ENCODE measurements around the gene EMILIN2.

Gene EMILIN2

DNA sequence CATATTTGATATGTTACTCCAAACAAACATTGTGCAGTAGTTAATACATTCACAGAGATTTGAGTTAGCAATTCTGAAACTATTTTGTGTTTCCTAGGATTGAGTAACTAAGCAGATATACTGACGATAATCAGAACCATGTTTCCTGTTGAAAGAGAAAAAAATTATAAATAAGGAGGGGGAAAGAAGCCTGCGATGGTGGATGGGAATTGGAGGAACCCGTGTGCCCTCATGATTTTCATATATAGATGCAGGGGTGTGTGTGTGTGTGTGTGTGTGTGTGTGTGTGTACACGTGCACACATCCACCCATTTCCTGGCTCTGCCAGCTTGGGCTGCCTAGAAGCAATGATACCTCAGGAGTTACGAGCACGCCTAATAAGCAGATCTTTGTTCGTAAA lies 109.2 kb downstream of the EMILIN2 start:
- peak; percentile 46 for DNase-seq (ENCODE audit: low read depth)

DNA sequence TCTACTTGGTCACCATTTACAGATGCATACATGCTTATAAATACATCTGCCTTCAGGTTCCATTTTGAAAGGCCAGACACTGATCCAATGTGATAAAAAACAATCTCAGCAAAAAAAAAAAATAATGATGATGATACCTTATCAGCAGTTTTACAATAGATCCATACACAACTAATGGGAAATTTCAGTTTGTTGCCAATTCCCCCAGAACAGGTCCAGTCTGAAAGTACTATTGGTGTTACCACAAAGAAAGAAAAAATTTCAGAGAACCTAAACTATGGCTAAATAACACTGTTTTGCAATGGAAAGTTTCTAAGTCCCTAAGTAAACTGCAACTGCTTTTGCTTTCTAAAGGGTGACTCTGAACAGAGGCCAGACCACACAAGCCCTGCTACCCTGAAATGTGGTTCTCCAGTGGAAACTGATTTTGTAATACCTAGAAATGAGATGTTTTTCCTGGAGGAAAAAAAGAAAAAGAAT lies 112.1 kb downstream of the EMILIN2 start:
- peak; percentile 49 for DNase-seq (ENCODE audit: low read depth)

DNA sequence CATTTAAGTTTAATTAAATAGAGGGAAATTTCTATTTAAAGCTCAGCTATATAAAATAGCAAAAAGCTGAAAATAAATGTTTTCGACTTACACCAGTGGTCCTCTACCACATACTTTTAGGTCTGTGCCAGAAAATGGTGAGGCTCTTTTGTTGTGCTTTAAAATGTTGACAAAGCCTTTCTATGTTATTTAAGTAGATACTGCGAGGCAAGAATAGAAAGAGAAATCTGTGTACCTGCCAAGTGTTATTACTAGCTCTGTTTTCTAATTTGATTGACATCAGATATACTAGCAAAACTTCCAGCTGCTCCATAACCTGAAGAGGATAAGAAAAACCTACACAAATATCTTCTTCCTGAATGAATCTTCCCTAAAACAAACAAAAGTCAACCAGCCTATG lies 112.5 kb downstream of the EMILIN2 start:
- no peak for DNase-seq (ENCODE audit: low read depth)

DNA sequence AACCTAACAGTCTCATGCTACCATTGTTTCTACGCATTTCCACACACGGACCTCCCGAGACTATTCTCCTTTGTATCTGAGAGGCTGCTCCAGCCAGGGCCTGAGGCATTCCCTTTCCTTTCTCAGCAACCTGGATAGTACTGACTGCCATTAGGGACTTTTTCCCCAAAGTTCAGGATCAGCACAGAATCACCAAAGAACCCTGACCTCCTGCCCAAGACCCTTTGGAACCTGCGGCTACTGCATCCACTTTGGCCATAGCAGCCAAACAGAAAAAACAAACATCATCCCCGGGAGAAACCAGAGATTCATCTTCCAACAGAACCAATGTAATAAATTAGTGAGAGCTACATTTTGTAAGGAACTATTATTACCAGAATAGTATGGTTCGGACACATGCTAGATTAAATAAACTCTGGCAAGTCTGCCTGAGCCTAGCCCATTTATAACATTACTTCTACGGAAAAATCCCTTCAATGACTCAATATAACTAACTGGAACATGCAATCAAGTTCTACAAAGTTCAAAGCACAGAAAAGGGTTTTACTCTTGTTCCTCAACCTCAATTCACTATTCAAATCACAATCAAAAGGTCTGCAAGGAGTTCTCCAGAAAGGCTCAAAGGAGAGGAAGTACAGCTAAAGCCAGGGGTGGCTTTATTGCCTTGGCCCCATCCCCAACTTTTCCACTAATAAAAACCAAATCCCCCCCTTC lies 114.3 kb downstream of the EMILIN2 start:
- DNase-seq (ENCODE audit: low read depth), result no peak

DNA sequence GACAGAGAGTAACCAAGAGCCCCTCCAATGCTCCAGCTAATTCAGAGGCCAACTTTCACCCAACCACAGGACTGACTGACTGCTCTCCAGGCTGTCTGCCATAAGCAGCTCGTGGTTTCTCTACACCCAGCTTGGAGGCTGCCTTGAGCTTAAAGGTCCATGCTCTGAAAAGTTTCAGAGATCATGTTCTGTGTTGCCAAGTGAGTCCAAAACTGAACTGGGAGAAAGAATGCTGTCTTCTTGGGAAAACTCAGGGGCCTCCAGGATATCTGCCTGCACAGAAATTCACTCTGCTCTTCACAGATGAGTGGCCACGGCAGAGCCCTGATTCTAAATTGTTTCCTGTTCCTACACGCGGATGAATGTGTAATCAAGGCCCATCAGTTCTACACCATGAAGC lies 115.0 kb downstream of the EMILIN2 start:
- DNase-seq (ENCODE audit: low read depth), result peak; percentile 74

DNA sequence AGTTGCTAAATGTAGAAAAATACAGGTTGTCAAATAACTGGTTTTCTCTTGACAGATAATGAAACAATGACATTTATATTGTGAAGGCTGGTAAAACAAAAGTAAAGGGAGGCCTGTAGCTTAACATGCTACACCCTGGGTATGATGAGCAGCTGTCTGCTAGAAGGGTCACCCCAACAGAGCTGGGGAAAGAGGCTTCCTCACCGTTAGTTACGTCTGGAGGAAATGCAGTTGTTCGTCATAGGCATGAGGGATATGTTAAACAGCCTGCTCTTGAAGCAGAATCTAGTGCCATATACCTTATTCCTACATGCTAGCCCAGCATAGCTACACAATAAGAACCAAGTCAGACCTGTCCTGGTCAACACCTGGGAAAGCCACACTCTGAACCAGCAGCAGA lies 116.2 kb downstream of the EMILIN2 start:
- DNase-seq (ENCODE audit: low read depth), result no peak

DNA sequence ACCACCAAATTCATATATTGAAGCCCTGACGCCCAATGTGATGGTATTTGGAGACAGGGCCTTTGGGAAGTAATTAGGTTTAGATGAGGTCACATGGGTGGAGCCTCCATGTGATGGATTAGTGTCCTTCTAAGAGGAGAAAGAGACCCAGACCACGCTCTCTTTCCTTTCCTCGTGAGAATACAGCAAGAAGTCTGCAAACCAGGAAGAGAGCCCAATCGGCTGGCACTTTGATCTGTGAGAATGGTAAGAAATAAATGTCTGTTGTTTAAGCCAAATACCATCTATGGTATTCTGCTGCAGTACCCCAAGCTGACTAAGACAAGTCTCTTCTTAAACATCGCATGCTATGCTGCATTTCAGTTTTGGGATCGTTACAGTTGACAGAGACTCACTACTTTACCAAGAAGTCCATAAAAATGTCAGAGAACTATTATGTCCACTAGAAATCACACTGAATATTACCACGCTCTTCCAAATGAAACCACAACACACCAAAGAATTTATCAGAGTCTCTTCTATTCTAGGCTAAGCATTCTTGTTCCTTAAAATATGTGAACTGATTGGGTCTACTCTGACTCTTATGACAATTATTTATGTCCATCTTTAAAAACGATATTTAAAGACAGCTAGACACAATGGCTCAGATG lies 117.7 kb downstream of the EMILIN2 start:
- DNase-seq (ENCODE audit: low read depth), result peak; percentile 86

Data from EH (cell line).